K562 (cell line): ENCODE data around the gene LIMS2. TPM values are rescaled to one million over a fixed set of nuclear protein-coding genes. Genes with fewer than 3 reads are reported as not detected.

Source experiments
- CXXC5 ChIP-seq: fragments of 250-450 bp; sonication (Bioruptor Pico); IDR thresholded peaks from 2 replicates; pipeline ENCODE4 v1.8.0; 2022; ENCODE audit warnings: inconsistent platforms, mild to moderate bottlenecking, moderate library complexity
- ERF ChIP-seq: fragments of 450-650 bp; formaldehyde crosslinking; IDR thresholded peaks from 2 replicates; pipeline ENCODE4 v1.4.0; 2020; ENCODE audit warnings: mild to moderate bottlenecking, mixed read lengths
- ETV5 ChIP-seq: sonication (generic); formaldehyde crosslinking; IDR thresholded peaks from 2 replicates; pipeline ENCODE4 v1.4.0; 2020; ENCODE audit warnings: low read depth, mild to moderate bottlenecking, missing genetic modification reagents
- FOXP1 ChIP-seq: sonication (generic); formaldehyde crosslinking; IDR thresholded peaks from 2 replicates; pipeline ENCODE4 v1.8.0; 2022; ENCODE audit warnings: mild to moderate bottlenecking, missing genetic modification reagents
- NFXL1 ChIP-seq: fragments of 450-650 bp; formaldehyde crosslinking; IDR thresholded peaks from 2 replicates; pipeline ENCODE4 v1.4.0; 2021; ENCODE audit warnings: mild to moderate bottlenecking
- PYGO2 ChIP-seq: fragments of 450-650 bp; IDR thresholded peaks from 2 replicates; pipeline ENCODE4 v1.6.1; 2016; ENCODE audit warnings: mild to moderate bottlenecking, missing genetic modification characterization, moderate library complexity, missing compliant biosample characterization
- SIX5 ChIP-seq, 2 experiments: IDR thresholded peaks; 2 replicates each; pipeline ENCODE4 v1.6.1; 2011; ENCODE audit warnings: low read length in 2 of 2, borderline replicate concordance in 1 of 2, low read depth in 1 of 2, mild to moderate bottlenecking in 1 of 2, moderate library complexity in 1 of 2; ENCODE audit not compliant: insufficient read depth in 1 of 2
- TBL1XR1 ChIP-seq, 2 experiments: IDR thresholded peaks; 2 replicates each; pipeline ENCODE4 v1.6.1; 2012; ENCODE audit warnings: improper control_type of control experiment in 2 of 2, low read length in 2 of 2, mild to moderate bottlenecking in 1 of 2
- TEAD1 ChIP-seq, 2 experiments: fragments of 450-650 bp in 1 of 2; sonication (generic) in 1 of 2; formaldehyde crosslinking; IDR thresholded peaks; 2 replicates each; pipeline versions ENCODE4 v1.4.0 to v1.8.0; 2020 to 2022; ENCODE audit warnings: mild to moderate bottlenecking in 2 of 2, missing genetic modification reagents in 1 of 2
- THRAP3 ChIP-seq: fragments of 450-650 bp; IDR thresholded peaks from 2 replicates; pipeline ENCODE4 v1.6.1; 2016; ENCODE audit warnings: mild to moderate bottlenecking, inconsistent platforms, borderline replicate concordance
- ZFP36 ChIP-seq: fragments of 150-350 bp; IDR thresholded peaks from 2 replicates; pipeline ENCODE4 v1.6.1; 2018; ENCODE audit warnings: low read length, low read depth; ENCODE audit not compliant: partially characterized antibody
- ZNF263 ChIP-seq: sonication (generic); formaldehyde crosslinking; IDR thresholded peaks from 2 replicates; pipeline ENCODE4 v1.8.0; 2022; ENCODE audit warnings: mild to moderate bottlenecking, missing genetic modification reagents, borderline replicate concordance
- ZNF584 ChIP-seq: fragments of 200-800 bp; sonication (Bioruptor generic); IDR thresholded peaks from 2 replicates; pipeline ENCODE4 v1.6.1; 2016; ENCODE audit warnings: low read depth, mild to moderate bottlenecking, missing genetic modification characterization, missing compliant biosample characterization
- ZNF75A ChIP-seq: fragments of 450-650 bp; formaldehyde crosslinking; IDR thresholded peaks from 2 replicates; pipeline ENCODE4 v1.4.0; 2020; ENCODE audit warnings: mild to moderate bottlenecking
- ZNF76 ChIP-seq: fragments of 250-450 bp; sonication (Bioruptor Pico); IDR thresholded peaks from 2 replicates; pipeline ENCODE4 v1.4.0; 2020; ENCODE audit warnings: mild to moderate bottlenecking, moderate library complexity, borderline replicate concordance
- ZSCAN29 ChIP-seq: fragments of 450-650 bp; IDR thresholded peaks from 2 replicates; pipeline ENCODE4 v1.6.1; 2017
- polyA plus RNA-seq, 8 experiments: library from polyadenylated mRNA; depleted of rRNA in 4 of 8; stranded (reverse) in 5 of 8; unstranded in 3 of 8; fragments of >200 nt; fragmentation: Nextera tagmentation in 2 of 8; fragmentation: Illumina TruSeq in 1 of 8; extraction: Ambion mirVana in 2 of 8; extraction: Trizol in 1 of 8; gene quantifications; 2 replicates each; pipeline versions ENCODE4 v1.2.1 to v1.2.3, GENCODE V29; 2011 to 2014; ENCODE audit warnings: inconsistent platforms in 1 of 8, missing spikeins in 1 of 8
- total RNA-seq, 7 experiments: library from RNA; depleted of rRNA in 6 of 7; stranded (reverse); fragments of >200 nt in 6 of 7; fragmentation: Illumina TruSeq in 2 of 7; extraction: Trizol in 2 of 7; gene quantifications; 2 replicates each; pipeline versions ENCODE4 v1.2.1 to v1.2.3, GENCODE V29; 2011 to 2021; ENCODE audit warnings: low replicate concordance in 1 of 7
- TF ChIP-seq, protein P1 (sequence below): IDR thresholded peaks from 2 replicates; pipeline ENCODE4 v1.6.1; 2011; ENCODE audit warnings: borderline replicate concordance, low read depth, mild to moderate bottlenecking, moderate library complexity, low read length; ENCODE audit not compliant: insufficient read depth, poor library complexity, severe bottlenecking
- TF ChIP-seq, protein P2 (sequence below): sonication (generic); formaldehyde crosslinking; IDR thresholded peaks from 2 replicates; pipeline ENCODE4 v1.8.0; 2022; ENCODE audit warnings: mild to moderate bottlenecking, missing genetic modification reagents
- TF ChIP-seq, protein P3 (sequence below): sonication (generic); formaldehyde crosslinking; IDR thresholded peaks from 2 replicates; pipeline ENCODE4 v1.8.1; 2023; ENCODE audit warnings: mild to moderate bottlenecking, missing genetic modification reagents
- TF ChIP-seq, protein P4 (sequence below): fragments of 450-650 bp; IDR thresholded peaks from 2 replicates; pipeline ENCODE4 v1.6.1; 2014; ENCODE audit warnings: low read depth, mild to moderate bottlenecking, moderate library complexity, borderline replicate concordance

Gene LIMS2
- total and polyA plus RNA-seq, 9 of the 15 experiments (the other 6 are each of a cell fraction or from before 2014, with no cell fraction given) = 0.04 to 0.22 TPM; not detected in 7

DNA sequence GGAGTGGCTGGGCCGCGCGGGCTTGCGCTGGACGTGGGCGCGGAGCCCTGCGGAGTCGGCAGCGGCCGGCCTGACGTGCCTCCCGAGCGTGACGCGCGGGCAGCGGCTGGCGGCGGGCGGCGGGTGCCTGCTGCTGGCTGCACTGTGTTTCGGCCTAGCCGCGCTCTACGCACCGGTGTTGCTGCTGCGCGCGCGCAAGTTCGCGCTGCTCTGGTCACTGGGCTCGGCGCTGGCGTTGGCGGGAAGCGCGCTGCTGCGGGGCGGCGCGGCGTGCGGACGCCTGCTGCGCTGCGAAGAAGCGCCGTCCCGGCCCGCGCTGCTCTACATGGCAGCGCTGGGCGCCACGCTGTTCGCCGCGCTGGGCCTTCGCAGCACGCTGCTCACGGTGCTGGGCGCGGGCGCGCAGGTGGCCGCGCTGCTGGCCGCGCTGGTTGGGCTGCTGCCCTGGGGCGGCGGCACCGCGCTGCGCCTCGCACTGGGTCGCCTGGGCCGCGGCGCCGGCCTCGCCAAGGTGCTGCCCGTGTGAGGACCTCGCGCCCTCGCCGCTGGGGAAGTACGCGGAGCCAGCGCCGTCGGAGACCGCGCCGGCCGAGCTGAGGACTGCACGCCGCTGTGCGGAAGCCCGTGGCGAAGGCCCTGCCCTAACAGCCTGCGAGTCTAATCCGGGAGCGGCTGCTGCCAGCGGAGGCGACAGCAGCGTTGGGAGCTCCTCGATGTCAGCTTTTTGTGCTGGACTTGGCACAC, 26.5 kb upstream of the LIMS2 start (continued):
- TF ChIP-seq ZNF584 (CRISPR knock-in tag) = peak; percentile 41; the same call in 1 of the 2 replicates
- TF ChIP-seq SIX5 (IDR thresholded peaks at IDR 0.05; ENCODE audit: borderline replicate concordance in 1 of 2, insufficient read depth in 1 of 2, low read depth in 1 of 2, low read length in 2 of 2) = no peak
- TF ChIP-seq ZNF76 (CRISPR knock-in tag) = 0 out of 2 replicates have a peak, but pooled peaks have one; percentile 58
- no peak for TF ChIP-seq ZNF75A (CRISPR knock-in tag)
- TF ChIP-seq, protein P1, sequence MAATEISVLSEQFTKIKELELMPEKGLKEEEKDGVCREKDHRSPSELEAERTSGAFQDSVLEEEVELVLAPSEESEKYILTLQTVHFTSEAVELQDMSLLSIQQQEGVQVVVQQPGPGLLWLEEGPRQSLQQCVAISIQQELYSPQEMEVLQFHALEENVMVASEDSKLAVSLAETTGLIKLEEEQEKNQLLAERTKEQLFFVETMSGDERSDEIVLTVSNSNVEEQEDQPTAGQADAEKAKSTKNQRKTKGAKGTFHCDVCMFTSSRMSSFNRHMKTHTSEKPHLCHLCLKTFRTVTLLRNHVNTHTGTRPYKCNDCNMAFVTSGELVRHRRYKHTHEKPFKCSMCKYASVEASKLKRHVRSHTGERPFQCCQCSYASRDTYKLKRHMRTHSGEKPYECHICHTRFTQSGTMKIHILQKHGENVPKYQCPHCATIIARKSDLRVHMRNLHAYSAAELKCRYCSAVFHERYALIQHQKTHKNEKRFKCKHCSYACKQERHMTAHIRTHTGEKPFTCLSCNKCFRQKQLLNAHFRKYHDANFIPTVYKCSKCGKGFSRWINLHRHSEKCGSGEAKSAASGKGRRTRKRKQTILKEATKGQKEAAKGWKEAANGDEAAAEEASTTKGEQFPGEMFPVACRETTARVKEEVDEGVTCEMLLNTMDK = peak; percentile 60
- TF ChIP-seq, protein P2, sequence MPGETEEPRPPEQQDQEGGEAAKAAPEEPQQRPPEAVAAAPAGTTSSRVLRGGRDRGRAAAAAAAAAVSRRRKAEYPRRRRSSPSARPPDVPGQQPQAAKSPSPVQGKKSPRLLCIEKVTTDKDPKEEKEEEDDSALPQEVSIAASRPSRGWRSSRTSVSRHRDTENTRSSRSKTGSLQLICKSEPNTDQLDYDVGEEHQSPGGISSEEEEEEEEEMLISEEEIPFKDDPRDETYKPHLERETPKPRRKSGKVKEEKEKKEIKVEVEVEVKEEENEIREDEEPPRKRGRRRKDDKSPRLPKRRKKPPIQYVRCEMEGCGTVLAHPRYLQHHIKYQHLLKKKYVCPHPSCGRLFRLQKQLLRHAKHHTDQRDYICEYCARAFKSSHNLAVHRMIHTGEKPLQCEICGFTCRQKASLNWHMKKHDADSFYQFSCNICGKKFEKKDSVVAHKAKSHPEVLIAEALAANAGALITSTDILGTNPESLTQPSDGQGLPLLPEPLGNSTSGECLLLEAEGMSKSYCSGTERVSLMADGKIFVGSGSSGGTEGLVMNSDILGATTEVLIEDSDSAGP (CRISPR knock-in tag) = no peak
- no peak for TF ChIP-seq PYGO2 (tag)
- peak; percentile 42 for TF ChIP-seq ZFP36
- peak in 1 of 2 experiments; percentile 73; a peak in 2 of 4 replicates for TF ChIP-seq TEAD1 (CRISPR knock-in tag; IDR thresholded peaks at IDR 0.05)
- peak; percentile 86 for TF ChIP-seq CXXC5 (CRISPR knock-in tag)
- TF ChIP-seq THRAP3 = no peak
- peak; percentile 24 for TF ChIP-seq FOXP1 (CRISPR knock-in tag)
- TF ChIP-seq ZNF263 (CRISPR knock-in tag) = peak; percentile 55; the same call in 1 of the 2 replicates
- TF ChIP-seq TBL1XR1 (IDR thresholded peaks at IDR 0.05; ENCODE audit: low read length in 2 of 2) = no peak
- TF ChIP-seq NFXL1 (CRISPR knock-in tag) = no peak
- TF ChIP-seq, protein P3, sequence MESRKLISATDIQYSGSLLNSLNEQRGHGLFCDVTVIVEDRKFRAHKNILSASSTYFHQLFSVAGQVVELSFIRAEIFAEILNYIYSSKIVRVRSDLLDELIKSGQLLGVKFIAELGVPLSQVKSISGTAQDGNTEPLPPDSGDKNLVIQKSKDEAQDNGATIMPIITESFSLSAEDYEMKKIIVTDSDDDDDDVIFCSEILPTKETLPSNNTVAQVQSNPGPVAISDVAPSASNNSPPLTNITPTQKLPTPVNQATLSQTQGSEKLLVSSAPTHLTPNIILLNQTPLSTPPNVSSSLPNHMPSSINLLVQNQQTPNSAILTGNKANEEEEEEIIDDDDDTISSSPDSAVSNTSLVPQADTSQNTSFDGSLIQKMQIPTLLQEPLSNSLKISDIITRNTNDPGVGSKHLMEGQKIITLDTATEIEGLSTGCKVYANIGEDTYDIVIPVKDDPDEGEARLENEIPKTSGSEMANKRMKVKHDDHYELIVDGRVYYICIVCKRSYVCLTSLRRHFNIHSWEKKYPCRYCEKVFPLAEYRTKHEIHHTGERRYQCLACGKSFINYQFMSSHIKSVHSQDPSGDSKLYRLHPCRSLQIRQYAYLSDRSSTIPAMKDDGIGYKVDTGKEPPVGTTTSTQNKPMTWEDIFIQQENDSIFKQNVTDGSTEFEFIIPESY (CRISPR knock-in tag) = peak; percentile 57; the same call in 1 of the 2 replicates
- TF ChIP-seq ETV5 (CRISPR knock-in tag) = peak; percentile 25; the same call in 1 of the 2 replicates
- TF ChIP-seq ERF (CRISPR knock-in tag) = peak; percentile 71; the same call in 1 of the 2 replicates
- TF ChIP-seq ZSCAN29 = no peak
- TF ChIP-seq, protein P4, sequence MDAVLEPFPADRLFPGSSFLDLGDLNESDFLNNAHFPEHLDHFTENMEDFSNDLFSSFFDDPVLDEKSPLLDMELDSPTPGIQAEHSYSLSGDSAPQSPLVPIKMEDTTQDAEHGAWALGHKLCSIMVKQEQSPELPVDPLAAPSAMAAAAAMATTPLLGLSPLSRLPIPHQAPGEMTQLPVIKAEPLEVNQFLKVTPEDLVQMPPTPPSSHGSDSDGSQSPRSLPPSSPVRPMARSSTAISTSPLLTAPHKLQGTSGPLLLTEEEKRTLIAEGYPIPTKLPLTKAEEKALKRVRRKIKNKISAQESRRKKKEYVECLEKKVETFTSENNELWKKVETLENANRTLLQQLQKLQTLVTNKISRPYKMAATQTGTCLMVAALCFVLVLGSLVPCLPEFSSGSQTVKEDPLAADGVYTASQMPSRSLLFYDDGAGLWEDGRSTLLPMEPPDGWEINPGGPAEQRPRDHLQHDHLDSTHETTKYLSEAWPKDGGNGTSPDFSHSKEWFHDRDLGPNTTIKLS = peak; percentile 21; the same call in 1 of the 2 replicates
